GM23338 (cell line): ENCODE measurements around the gene SYP. TPM values are rescaled to one million over a fixed set of nuclear protein-coding genes. Genes with fewer than 3 reads are reported as not detected.

Experiments used
- ATAC-seq: fragments of 200-7000 bp; cut with Tn5 transposase; 3 replicates; pipeline ENCODE4 v1.9.1; 2020
- DNase-seq: peaks from one replicate; pipeline ENCODE4 v3.0.0-alpha.2; 2015; ENCODE audit warnings: low spot score
- H2AFZ ChIP-seq: fragments of 200-600 bp; sonication (generic); 2 replicates; pipeline ENCODE4 v1.8.0; 2016; ENCODE audit warnings: antibody characterized with exemption, mild to moderate bottlenecking, moderate library complexity
- H3F3A ChIP-seq: fragments of 200-600 bp; sonication (generic); replicated peaks from 2 replicates; pipeline ENCODE4 v1.8.0; 2017; ENCODE audit warnings: antibody characterized with exemption, mixed run types, low read depth
- H3K27ac ChIP-seq: fragments of 200-600 bp; sonication (generic); 2 replicates; pipeline ENCODE4 v1.6.1; 2016; ENCODE audit warnings: low read depth
- H3K27me3 ChIP-seq: fragments of 200-600 bp; sonication (generic); 2 replicates; pipeline ENCODE4 v1.8.0; 2016; ENCODE audit warnings: mild to moderate bottlenecking, mixed run types, moderate library complexity; ENCODE audit not compliant: insufficient read depth
- H3K36me3 ChIP-seq: fragments of 200-600 bp; sonication (generic); 2 replicates; pipeline ENCODE4 v1.8.0; 2016; ENCODE audit warnings: mild to moderate bottlenecking; ENCODE audit not compliant: insufficient read depth
- H3K4me1 ChIP-seq: fragments of 200-600 bp; sonication (generic); 2 replicates; pipeline ENCODE4 v1.8.0; 2016; ENCODE audit warnings: mild to moderate bottlenecking, moderate library complexity; ENCODE audit not compliant: insufficient read depth
- H3K4me2 ChIP-seq: fragments of 200-600 bp; sonication (generic); 2 replicates; pipeline ENCODE4 v1.7.1; 2017; ENCODE audit warnings: mixed run types
- H3K4me3 ChIP-seq: fragments of 200-600 bp; sonication (generic); 2 replicates; pipeline ENCODE4 v1.6.1; 2016; ENCODE audit warnings: mixed run types
- H3K79me2 ChIP-seq: fragments of 200-600 bp; sonication (generic); replicated peaks from 2 replicates; pipeline ENCODE4 v1.8.0; 2017; ENCODE audit warnings: mild to moderate bottlenecking; ENCODE audit not compliant: insufficient read depth
- H3K9me2 ChIP-seq: fragments of 200-600 bp; sonication (generic); 2 replicates; pipeline ENCODE4 v1.8.0; 2017; ENCODE audit not compliant: insufficient read depth
- H4K20me1 ChIP-seq: fragments of 200-600 bp; sonication (generic); replicated peaks from 2 replicates; pipeline ENCODE4 v1.8.0; 2017; ENCODE audit warnings: mild to moderate bottlenecking; ENCODE audit not compliant: insufficient read depth
- H3K27ac Mint-ChIP-seq: 2 replicates; pipeline ENCODE4 v1.8.0; 2020; ENCODE audit warnings: inconsistent platforms, mild to moderate bottlenecking, moderate library complexity, mixed read lengths
- H3K27me3 Mint-ChIP-seq: 3 replicates; pipeline ENCODE4 v1.8.0; 2022; ENCODE audit warnings: low read depth, mild to moderate bottlenecking, moderate library complexity, mixed read lengths, inconsistent platforms; ENCODE audit not compliant: insufficient read depth, poor library complexity
- H3K36me3 Mint-ChIP-seq: 3 replicates; pipeline ENCODE4 v1.8.0; 2021; ENCODE audit warnings: low read depth, mild to moderate bottlenecking, inconsistent platforms, moderate library complexity, mixed read lengths
- H3K4me1 Mint-ChIP-seq: 3 replicates; pipeline ENCODE4 v1.8.0; 2020; ENCODE audit warnings: mild to moderate bottlenecking, inconsistent platforms, mixed read lengths
- H3K4me3 Mint-ChIP-seq: 3 replicates; pipeline ENCODE4 v1.8.0; 2021; ENCODE audit warnings: moderate library complexity, mild to moderate bottlenecking, inconsistent platforms, mixed read lengths
- H3K9me3 Mint-ChIP-seq: 3 replicates; pipeline ENCODE4 v1.8.0; 2020; ENCODE audit warnings: moderate library complexity, mild to moderate bottlenecking, inconsistent platforms, mixed read lengths
- EZH2 ChIP-seq: fragments of 200-600 bp; sonication (generic); IDR thresholded peaks from one replicate; pipeline ENCODE4 v1.8.0; 2017; ENCODE audit warnings: antibody characterized with exemption, mild to moderate bottlenecking, low read depth; ENCODE audit not compliant: unreplicated experiment
- EZH2phosphoT487 ChIP-seq: fragments of 200-600 bp; sonication (generic); IDR thresholded peaks from one replicate; pipeline ENCODE4 v1.8.1; 2018; ENCODE audit warnings: antibody characterized with exemption; ENCODE audit not compliant: unreplicated experiment
- JUNB ChIP-seq: IDR thresholded peaks from one replicate; pipeline ENCODE4 v1.6.1; 2016; ENCODE audit warnings: antibody characterized with exemption; ENCODE audit not compliant: unreplicated experiment
- POLR2AphosphoS5 ChIP-seq: IDR thresholded peaks from 2 replicates; pipeline ENCODE4 v1.6.1; 2016; ENCODE audit warnings: antibody characterized with exemption, low read depth
- STAT1 ChIP-seq: IDR thresholded peaks from one replicate; pipeline ENCODE4 v1.6.1; 2016; ENCODE audit warnings: antibody characterized with exemption; ENCODE audit not compliant: unreplicated experiment
- ZNF114 ChIP-seq: fragments of 250-450 bp; sonication (Bioruptor Pico); IDR thresholded peaks from 2 replicates; pipeline ENCODE4 v1.5.0; 2020; ENCODE audit warnings: mild to moderate bottlenecking, moderate library complexity
- polyA plus RNA-seq: library from polyadenylated mRNA; unstranded; fragments of >200 nt; fragmentation: Nextera tagmentation; extraction: Ambion mirVana; gene quantifications from 2 replicates; pipeline ENCODE4 v1.2.1, GENCODE V29; 2016
- total RNA-seq: library from RNA; depleted of rRNA; stranded (reverse); fragments of >200 nt; shearing (Covaris generic); gene quantifications from 2 replicates; pipeline ENCODE4 v1.2.3, GENCODE V29; 2014
- TF ChIP-seq, protein P1 (sequence below): IDR thresholded peaks from one replicate; pipeline ENCODE4 v1.6.1; 2018; ENCODE audit warnings: antibody characterized with exemption; ENCODE audit not compliant: unreplicated experiment
- TF ChIP-seq, protein P2 (sequence below), 2 experiments: fragments of 200-600 bp in 1 of 2; sonication (generic) in 1 of 2; conservative IDR thresholded peaks; 2 replicates each; pipeline versions ENCODE4 v1.5.1 to v1.6.1; 2016 to 2017; ENCODE audit warnings: antibody characterized with exemption in 2 of 2, low read depth in 2 of 2, mild to moderate bottlenecking in 2 of 2, moderate library complexity in 1 of 2
- TF ChIP-seq, protein P3 (sequence below): IDR thresholded peaks from 2 replicates; pipeline ENCODE4 v1.6.1; 2016; ENCODE audit warnings: antibody characterized with exemption

SYP gene
- total and polyA plus RNA-seq, 2 experiments from 2014 or later, result 3.7 to 9.1 TPM

DNA sequence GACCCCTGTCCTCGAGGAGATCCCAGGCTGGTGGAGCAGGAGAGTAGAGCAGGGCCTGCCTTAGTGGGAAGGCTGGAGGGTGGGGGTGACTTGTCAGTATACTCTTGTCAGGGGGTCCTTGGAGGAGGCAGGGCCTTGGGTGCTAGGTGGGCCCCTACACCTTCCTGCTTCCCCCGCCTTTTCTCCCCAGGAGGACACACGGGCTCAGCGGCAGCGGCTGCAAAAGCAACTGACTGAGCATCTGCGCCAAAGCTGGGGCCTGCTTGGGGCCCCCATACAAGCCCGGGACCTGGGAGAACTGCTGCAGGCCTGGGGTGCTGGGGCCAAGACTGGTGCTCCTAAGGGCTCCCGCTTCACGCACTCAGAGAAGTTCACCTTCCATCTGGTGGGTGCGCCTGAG lies 46.5 kb upstream of the SYP start:
- H3K27ac Mint-ChIP-seq, result no peak overlapping the region
- ATAC-seq (no peak), DNase-seq (no peak)
- Histone ChIP-seq H3K4me1 (no peaks in the 10 kb centered on the region), H3K27me3 (no peaks in the 10 kb centered on the region), H3F3A (no peaks in the 10 kb centered on the region), H3K4me3 (no peak overlapping the region), H3K79me2 (no peaks in the 10 kb centered on the region), H3K4me2 (no peak overlapping the region), H3K36me3 (no peaks in the 10 kb centered on the region), H3K27ac (no peak overlapping the region), H4K20me1 (no peaks in the 10 kb centered on the region), H3K9me2 (no peaks in the 10 kb centered on the region), H2AFZ (no peak overlapping the region)
- no peaks in the 10 kb centered on the region for H3K4me1 Mint-ChIP-seq
- H3K9me3 Mint-ChIP-seq, result no peaks in the 10 kb centered on the region
- no peak overlapping the region for H3K4me3 Mint-ChIP-seq
- peaks cover 2% of the 10 kb centered on the region; the same call in 1 of the 3 replicates for H3K36me3 Mint-ChIP-seq
- H3K27me3 Mint-ChIP-seq, result peaks cover 6% of the 10 kb centered on the region
- TF ChIP-seq, protein P1, sequence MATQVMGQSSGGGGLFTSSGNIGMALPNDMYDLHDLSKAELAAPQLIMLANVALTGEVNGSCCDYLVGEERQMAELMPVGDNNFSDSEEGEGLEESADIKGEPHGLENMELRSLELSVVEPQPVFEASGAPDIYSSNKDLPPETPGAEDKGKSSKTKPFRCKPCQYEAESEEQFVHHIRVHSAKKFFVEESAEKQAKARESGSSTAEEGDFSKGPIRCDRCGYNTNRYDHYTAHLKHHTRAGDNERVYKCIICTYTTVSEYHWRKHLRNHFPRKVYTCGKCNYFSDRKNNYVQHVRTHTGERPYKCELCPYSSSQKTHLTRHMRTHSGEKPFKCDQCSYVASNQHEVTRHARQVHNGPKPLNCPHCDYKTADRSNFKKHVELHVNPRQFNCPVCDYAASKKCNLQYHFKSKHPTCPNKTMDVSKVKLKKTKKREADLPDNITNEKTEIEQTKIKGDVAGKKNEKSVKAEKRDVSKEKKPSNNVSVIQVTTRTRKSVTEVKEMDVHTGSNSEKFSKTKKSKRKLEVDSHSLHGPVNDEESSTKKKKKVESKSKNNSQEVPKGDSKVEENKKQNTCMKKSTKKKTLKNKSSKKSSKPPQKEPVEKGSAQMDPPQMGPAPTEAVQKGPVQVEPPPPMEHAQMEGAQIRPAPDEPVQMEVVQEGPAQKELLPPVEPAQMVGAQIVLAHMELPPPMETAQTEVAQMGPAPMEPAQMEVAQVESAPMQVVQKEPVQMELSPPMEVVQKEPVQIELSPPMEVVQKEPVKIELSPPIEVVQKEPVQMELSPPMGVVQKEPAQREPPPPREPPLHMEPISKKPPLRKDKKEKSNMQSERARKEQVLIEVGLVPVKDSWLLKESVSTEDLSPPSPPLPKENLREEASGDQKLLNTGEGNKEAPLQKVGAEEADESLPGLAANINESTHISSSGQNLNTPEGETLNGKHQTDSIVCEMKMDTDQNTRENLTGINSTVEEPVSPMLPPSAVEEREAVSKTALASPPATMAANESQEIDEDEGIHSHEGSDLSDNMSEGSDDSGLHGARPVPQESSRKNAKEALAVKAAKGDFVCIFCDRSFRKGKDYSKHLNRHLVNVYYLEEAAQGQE, result no peak
- TF ChIP-seq ZNF114 (no peak), EZH2phosphoT487 (no peak), JUNB (no peak)
- TF ChIP-seq, protein P2, sequence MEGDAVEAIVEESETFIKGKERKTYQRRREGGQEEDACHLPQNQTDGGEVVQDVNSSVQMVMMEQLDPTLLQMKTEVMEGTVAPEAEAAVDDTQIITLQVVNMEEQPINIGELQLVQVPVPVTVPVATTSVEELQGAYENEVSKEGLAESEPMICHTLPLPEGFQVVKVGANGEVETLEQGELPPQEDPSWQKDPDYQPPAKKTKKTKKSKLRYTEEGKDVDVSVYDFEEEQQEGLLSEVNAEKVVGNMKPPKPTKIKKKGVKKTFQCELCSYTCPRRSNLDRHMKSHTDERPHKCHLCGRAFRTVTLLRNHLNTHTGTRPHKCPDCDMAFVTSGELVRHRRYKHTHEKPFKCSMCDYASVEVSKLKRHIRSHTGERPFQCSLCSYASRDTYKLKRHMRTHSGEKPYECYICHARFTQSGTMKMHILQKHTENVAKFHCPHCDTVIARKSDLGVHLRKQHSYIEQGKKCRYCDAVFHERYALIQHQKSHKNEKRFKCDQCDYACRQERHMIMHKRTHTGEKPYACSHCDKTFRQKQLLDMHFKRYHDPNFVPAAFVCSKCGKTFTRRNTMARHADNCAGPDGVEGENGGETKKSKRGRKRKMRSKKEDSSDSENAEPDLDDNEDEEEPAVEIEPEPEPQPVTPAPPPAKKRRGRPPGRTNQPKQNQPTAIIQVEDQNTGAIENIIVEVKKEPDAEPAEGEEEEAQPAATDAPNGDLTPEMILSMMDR (conservative IDR thresholded peaks at IDR 0.05; ENCODE audit: low read depth in 2 of 2), result no peak

DNA sequence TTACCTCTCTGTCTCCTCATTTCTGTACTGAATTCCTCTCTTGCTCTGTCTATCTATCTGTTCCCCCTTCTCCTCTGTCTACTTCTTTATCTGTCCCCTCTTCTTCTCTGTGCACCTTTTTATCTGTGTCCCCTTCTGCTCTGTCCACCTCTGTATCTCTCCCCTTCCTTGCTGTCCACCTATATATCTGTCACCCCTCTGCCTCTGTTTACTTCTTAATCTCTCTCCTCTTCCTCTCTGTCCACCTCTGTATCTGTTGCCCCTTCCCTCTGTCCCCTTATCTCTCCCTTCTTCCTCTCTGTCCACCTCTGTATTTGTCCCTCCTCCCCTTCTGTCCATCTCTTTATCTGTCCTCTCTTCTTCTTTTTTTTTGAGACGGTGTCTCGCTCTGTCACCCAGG lies 44.2 kb upstream of the SYP start:
- Mint-ChIP-seq H3K27ac (no peak overlapping the region), H3K36me3 (peaks cover 2% of the 10 kb centered on the region; the same call in 1 of the 3 replicates), H3K4me1 (no peaks in the 10 kb centered on the region), H3K9me3 (no peaks in the 10 kb centered on the region; the same call in 2 of the 3 replicates), H3K27me3 (peaks cover 5% of the 10 kb centered on the region), H3K4me3 (no peak overlapping the region)
- H3F3A ChIP-seq, result no peaks in the 10 kb centered on the region
- no peak for ATAC-seq
- H3K79me2 ChIP-seq, result no peaks in the 10 kb centered on the region
- no peaks in the 10 kb centered on the region for H3K27me3 ChIP-seq
- no peaks in the 10 kb centered on the region for H3K36me3 ChIP-seq
- no peak overlapping the region for H3K4me2 ChIP-seq
- H3K4me1 ChIP-seq, result no peaks in the 10 kb centered on the region
- no peak overlapping the region for H2AFZ ChIP-seq
- no peaks in the 10 kb centered on the region for H4K20me1 ChIP-seq
- no peak for DNase-seq
- no peak overlapping the region for H3K4me3 ChIP-seq
- no peaks in the 10 kb centered on the region for H3K9me2 ChIP-seq
- H3K27ac ChIP-seq, result no peak overlapping the region
- TF ChIP-seq, protein P3, sequence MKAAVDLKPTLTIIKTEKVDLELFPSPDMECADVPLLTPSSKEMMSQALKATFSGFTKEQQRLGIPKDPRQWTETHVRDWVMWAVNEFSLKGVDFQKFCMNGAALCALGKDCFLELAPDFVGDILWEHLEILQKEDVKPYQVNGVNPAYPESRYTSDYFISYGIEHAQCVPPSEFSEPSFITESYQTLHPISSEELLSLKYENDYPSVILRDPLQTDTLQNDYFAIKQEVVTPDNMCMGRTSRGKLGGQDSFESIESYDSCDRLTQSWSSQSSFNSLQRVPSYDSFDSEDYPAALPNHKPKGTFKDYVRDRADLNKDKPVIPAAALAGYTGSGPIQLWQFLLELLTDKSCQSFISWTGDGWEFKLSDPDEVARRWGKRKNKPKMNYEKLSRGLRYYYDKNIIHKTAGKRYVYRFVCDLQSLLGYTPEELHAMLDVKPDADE, result no peak
- TF ChIP-seq, protein P1, result no peak
- no peak for TF ChIP-seq STAT1
- no peak for TF ChIP-seq EZH2phosphoT487
- no peak for TF ChIP-seq POLR2AphosphoS5
- TF ChIP-seq EZH2, result no peak
